GM21786 (cell line): Measurements from ENCODE around the gene HOXA10.

Experiments
- ATAC-seq: cut with Tn5 transposase; IDR thresholded peaks from one replicate; pipeline ENCODE4 v1.9.1; 2021; ENCODE audit not compliant: unreplicated experiment

The HOXA10 gene

GRCh38 chr7:27157702-27158431 is 16.3 kb downstream of the HOXA10 start:
- no peak for ATAC-seq

DNA sequence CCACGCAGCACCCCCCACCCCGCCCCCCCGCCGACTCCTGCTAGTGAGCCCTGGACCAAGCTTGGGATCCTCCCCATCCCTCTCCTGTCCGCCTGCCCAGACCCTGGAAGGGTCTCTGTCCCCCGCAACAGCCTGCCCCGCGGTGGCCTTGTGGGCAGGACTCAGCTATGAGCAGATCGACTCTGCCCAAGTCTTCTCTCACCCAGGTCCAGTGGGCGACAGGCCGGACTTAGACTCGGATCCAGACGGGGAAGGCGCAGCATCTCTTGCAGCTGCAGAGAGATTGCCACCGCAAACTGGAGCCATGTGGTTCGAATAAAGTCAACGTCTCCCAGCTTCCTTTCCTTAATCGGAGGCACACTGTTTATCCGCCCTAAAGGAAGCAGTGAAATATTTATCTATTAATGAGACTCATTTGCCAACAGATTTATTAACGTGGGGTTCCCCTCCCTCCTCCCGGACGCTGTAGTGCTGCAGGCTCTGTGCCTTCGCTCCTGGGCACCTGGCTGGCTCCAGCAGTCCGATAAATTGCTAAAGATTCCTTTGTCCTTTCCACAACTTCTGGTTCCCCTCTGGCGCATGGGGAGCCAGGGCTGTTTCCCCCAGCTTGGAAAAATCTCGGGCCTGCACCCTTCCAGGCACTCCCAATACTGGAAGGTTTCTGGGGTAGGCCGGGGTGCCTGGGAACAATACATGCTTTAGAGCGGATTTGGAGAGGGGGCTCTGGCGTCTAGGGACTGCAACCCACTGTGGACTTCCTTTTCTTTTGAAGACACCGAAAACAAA is 17.0 kb downstream of the HOXA10 start:
- ATAC-seq, result no peak

GRCh38 chr7:27156508-27156898 is 17.6 kb downstream of the HOXA10 start, which contains the start of gene HOXA7:
Gene HOXA7, minus strand, starts transcription at chr7:27156675. Its CDS starts 130 bp downstream, at chr7:27156545.
- no peak for ATAC-seq

DNA sequence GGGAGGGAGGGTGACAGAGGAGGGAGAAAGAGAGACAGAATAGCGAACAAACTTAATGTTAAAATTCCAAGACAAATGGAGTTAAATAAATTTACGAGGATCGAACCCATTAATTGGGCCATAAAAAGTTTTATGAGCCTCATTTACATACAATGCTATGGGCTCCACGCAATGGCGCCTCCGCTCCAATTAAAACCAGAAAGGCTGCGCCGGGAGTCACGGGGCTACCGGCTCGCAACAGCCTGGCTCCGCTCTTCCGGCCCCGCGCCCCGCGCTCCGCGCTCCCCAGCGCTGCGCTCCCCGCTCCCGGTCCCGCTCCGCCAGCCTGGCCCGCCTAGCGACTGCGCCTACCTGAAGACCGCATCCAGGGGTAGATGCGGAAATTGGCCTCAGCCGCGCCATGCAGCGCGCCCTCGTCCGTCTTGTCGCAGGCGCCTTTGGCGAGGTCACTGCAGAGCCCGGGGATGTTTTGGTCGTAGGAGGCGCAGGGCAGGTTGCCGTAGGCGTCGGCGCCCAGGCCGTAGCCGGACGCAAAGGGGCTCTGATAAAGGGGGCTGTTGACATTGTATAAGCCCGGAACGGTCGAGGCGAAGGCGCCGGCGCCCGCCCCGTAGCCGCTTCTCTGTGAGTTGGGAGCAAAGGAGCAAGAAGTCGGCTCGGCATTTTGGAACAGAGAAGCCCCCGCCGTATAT is 18.2 kb downstream of the HOXA10 start:
- no peak for ATAC-seq

DNA sequence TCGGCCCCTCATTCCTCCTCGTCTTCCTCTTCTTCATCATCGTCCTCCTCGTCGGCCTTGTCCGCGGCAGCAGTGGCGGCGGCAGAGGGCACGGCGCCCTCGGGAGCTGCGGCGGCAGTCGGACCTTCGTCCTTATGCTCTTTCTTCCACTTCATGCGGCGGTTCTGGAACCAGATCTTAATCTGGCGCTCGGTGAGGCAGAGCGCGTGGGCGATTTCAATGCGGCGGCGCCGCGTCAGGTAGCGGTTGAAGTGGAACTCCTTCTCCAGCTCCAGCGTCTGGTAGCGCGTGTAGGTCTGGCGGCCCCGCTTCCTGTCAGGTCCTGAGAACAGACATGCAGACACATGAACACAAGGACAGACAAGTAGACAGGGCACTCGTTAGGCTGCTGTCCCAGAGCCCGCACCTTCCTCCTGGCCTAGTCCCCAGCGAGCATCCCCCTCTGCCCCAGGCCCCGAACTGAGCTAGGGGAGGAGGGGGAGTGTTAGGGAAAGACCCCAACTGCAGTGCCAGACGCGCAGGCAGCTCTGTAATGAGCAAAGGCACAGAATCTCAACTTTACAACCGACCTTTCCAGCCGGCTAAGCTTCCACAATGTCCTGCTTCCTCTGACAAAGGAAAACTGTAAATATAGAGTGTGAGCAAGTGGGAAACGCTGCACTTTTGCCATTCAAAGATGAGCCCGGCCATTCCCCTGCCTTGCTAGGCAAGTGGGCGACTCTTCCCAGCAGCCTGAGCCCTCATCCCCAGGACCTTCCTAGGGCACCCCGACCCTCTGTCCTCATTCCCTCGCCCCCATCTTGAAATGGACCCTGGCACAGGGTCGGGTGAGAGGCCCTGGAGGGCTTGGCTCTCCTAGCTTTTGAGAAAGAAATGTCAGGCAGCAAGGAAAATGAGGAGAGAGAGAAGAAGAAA is 19.0 kb downstream of the HOXA10 start:
- no peak for ATAC-seq

GRCh38 chr7:27154369-27154768 is 19.8 kb downstream of the HOXA10 start:
- no peak for ATAC-seq

DNA sequence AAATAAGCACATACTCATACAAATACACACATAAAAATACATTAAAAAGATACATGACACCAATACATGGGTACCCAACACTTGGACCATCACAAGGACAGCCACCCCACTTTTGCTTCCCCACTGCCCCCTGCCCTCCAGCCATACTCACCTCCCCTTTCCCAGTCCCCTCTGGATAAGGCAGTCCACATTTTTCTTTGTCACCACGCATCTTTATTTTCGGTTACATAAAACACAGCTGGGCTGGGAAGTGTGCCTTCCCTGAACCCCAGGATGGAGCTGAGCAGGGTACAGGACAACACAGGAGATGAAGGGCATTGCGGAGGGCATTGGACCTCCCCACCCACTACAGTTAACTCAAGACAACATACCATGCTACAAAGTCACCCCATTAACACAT is 20.6 kb downstream of the HOXA10 start:
- no peak for ATAC-seq

DNA sequence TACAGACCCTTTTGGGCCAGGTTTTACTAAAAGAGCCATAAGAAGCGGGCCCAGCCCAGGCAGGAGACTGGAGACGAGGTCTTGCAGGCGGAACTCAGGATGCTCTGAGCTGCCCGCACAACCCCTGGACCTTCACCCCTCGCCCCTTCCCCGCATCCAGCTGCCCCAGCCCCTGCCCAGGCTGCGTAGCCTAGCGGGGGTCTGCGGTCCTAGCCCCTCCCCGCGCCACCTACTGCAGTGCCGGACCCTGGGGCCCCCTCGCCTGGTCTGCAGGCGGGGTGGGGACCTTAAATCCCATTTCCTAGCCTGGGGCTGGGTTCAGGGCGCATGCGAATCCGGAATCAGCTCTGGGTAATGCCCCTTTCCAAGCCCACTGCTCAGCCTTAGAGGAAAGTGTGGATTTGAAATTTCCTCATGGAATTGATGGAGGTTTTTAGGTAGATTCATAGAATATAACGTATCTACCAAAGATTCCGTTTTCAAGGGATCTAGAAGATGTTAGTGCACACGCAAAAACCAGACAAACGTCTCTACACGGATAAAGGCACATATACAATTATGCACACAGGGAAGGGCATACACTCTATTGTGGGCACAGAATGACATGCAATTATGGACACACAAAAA is 21.2 kb downstream of the HOXA10 start:
- ATAC-seq, result no peak

DNA sequence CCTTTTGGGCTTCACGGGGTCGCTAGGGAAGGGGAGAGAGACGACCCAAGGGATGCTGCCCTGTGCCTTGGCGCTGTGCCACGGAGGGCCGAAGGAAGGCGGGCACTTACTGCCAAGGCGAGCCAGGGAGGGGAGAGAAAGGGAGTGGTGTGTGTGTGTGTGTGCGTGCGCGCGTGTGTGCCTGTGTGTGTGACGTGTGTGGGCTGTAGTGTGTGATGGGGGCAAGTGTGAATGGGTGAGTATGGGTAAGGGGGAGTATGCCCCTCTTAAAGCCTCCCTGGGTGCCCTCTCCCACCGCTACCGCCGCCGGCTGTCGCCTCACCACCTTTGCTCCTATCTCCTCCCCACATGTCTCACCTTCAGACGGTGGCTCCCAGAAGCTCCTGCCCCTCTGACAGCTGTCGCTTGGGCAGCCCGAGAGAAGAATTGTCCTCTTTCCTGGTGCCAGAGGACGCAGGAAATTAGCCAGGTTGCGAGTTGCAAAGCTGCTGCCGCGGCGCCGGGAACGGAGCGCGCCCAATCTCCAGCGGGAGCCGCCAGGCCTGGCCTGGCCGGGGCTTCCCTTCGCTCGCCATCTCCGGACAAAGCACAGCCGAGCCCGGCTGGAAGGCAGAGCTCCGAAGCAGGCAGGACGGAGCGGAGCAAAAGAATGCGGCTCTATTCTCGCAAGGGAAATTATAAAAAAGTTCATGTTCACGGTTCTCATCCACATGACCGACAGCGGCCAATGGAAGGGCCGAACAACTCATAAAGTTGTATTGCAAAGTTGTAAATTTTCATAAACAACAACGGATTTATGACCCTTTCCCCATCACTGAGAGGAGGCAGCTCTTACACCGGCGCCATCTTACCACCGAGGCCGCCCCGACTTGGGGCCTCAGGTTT is 21.9 kb downstream of the HOXA10 start, which contains the start of gene HOXA3:
TSS of gene HOXA3 (minus strand) at position 653 of the 885 bp plus-strand sequence. CDS start 41,943 bp downstream, outside the sequence.
- ATAC-seq, result no peak

GRCh38 chr7:27151341-27151930 is 22.7 kb downstream of the HOXA10 start:
- no peak for ATAC-seq

DNA sequence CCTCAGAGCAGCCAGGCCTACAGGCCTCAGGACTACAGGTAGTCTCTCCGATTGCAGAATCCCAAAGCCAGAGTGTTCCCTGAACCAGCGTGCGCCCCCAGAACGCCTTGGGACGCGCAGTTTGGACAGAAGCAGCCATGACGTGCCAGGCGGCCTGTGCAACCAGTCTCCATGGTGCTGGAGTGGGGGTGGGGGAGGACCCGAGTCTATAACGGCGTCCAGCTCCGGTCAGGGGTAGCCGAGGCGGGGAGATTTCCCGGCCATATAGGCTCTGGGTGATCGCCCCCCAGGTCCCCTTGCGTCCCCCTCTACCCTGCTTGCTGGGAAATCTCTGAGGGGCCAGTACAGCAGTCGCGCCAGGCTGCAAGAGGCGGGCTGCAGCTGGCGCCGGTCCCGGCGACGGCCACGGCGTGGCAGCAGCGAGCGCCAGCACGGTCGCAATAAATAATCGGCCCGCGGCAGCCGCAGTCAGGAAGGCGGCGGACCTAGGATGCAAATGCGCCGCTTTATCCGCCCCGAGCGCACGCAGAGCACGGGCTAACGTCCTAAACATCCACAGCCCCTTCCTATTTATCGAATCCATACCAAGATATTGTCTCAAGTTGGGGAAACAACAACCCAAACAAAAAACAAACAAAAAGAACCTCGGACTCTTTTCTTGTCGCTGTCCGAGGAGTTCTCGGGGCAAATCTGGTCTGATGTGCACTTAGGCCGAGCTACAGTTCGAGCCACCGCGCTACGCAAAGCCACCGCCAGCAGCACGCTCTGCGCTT is 23.4 kb downstream of the HOXA10 start:
- ATAC-seq, result peak; percentile 77

- ATAC-seq, result no peak
Observed at GRCh38 chr7:27149842-27150567, 24.1 kb downstream of the HOXA10 start.

- ATAC-seq, result no peak
Observed at GRCh38 chr7:27148756-27149641, 25.1 kb downstream of the HOXA10 start.

- ATAC-seq, result no peak
Observed at GRCh38 chr7:27148031-27148755, 25.9 kb downstream of the HOXA10 start.

- ATAC-seq, result no peak
Observed at GRCh38 chr7:27147199-27148030, 26.7 kb downstream of the HOXA10 start, which contains the start of gene HOXA6. Gene HOXA6, minus strand, starts transcription at chr7:27147774. Its CDS starts 25 bp downstream, at chr7:27147749.
